Mucosa of descending colon (tissue), 3 donors: ENCODE data around the gene RALA. TPM values are rescaled to one million over a fixed set of nuclear protein-coding genes. Genes with fewer than 3 reads are reported as not detected.

ENCODE experiments used
- ATAC-seq: fragments of 200-7000 bp; cut with Tn5 transposase; one replicate; pipeline ENCODE4 v1.9.1; 2020; ENCODE audit warnings: mild to moderate bottlenecking, moderate library complexity
- DNase-seq, 3 donors: peaks; one replicate each; pipeline ENCODE4 v3.0.0-alpha.2; 2020
- H3K36me3 ChIP-seq: fragments of 200-600 bp; one replicate; pipeline ENCODE4 v1.8.0; 2021; ENCODE audit warnings: low read depth, mild to moderate bottlenecking
- H3K4me1 ChIP-seq: fragments of 200-600 bp; one replicate; pipeline ENCODE4 v1.8.0; 2021; ENCODE audit warnings: low read depth, mild to moderate bottlenecking
- H3K4me3 ChIP-seq: fragments of 200-600 bp; one replicate; pipeline ENCODE4 v1.8.0; 2021; ENCODE audit warnings: mild to moderate bottlenecking
- H3K9me3 ChIP-seq: fragments of 200-600 bp; one replicate; pipeline ENCODE4 v1.8.0; 2021; ENCODE audit warnings: mild to moderate bottlenecking
- CTCF ChIP-seq: fragments of 200-600 bp; IDR thresholded peaks from one replicate; pipeline ENCODE4 v1.8.0; 2022; ENCODE audit warnings: antibody characterized with exemption, mild to moderate bottlenecking
- intact Hi-C, 2 donors: fragments of 100-400 bp; cut with DNase I in 1 of 2; cut with micrococcal nuclease in 1 of 2; formaldehyde crosslinking; loops; one replicate each; pipeline versions ENCODE4 v1.11.0 to v1.11.1; 2022; cut with DNase I, micrococcal nuclease
- total RNA-seq, 3 donors: library from RNA; stranded (reverse); fragmentation: NEBNext Ultra II Directional in 2 of 3; extraction: Animal tissue kit (Norgen Biotek cat#: 25700) in 2 of 3; gene quantifications; one replicate each; pipeline versions ENCODE4 v1.2.1 to v1.2.4, GENCODE V29; 2021 to 2023
- donor health status: DM: no; HTN: no; CAD: no; lungs with moderate emphysema.
- donor health status: DM: no; HTN: no; CAD: no.
- donor health status: DM: no; HTN: yes; CAD: no.

RALA gene
- total RNA-seq, 3 donors from 2014 or later: 35.6 to 52.5 (median 50.3) TPM

GRCh38 chr7:39594988-39595620 is 28.3 kb upstream of the RALA start:
- Histone ChIP-seq H3K4me3 (no peak overlapping the region), H3K9me3 (no peaks in the 10 kb centered on the region), H3K36me3 (no peaks in the 10 kb centered on the region), H3K4me1 (no peaks in the 10 kb centered on the region)
- intact Hi-C loops: no loop called here
- no peak for ATAC-seq
- no peak for TF ChIP-seq CTCF
- no peak for DNase-seq

GRCh38 chr7:39602351-39602750 is 21.0 kb upstream of the RALA start:
- H3K4me3 ChIP-seq: no peak overlapping the region
- H3K4me1 ChIP-seq: no peaks in the 10 kb centered on the region
- no peak for ATAC-seq

DNA sequence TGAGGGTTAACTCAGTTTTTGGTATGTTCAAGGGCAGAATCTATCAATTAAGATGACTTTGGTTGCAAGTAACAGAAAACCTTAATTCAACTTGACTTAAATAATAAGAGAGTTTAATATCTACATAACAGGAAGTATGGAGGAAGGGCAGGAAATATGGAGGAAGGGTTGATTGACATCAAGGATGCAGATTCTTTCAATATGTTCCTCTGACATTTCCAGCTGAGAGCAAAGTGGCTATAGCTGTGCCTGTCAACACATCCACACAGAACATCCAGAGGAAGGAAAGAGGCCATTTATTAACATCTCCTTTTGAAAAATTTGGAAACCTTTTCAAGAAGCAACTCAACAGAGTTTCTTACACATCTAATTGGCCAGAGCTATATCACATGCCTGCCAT is 19.4 kb upstream of the RALA start:
- ATAC-seq: no peak
- Histone ChIP-seq H3K9me3 (no peaks in the 10 kb centered on the region), H3K4me1 (no peaks in the 10 kb centered on the region), H3K36me3 (no peaks in the 10 kb centered on the region), H3K4me3 (no peak overlapping the region)
- DNase-seq: no peak
- intact Hi-C loops: no loop called here
- no peak for TF ChIP-seq CTCF

More at GRCh38 chr7:39602351-39602750, 21.0 kb upstream of the RALA start:
- TF ChIP-seq CTCF: no peak
- DNase-seq: no peak
- intact Hi-C loops: no loop called here
- H3K36me3 ChIP-seq: no peaks in the 10 kb centered on the region
- H3K9me3 ChIP-seq: no peaks in the 10 kb centered on the region

- intact Hi-C loops: no loop called here
These were observed 18.3 kb upstream of the RALA start for GRCh38 chr7:39605087-39605486.

GRCh38 chr7:39606352-39606751 is 17.0 kb upstream of the RALA start:
- ATAC-seq: peak; percentile 64

More at GRCh38 chr7:39605087-39605486, 18.3 kb upstream of the RALA start:
- Histone ChIP-seq H3K9me3 (no peaks in the 10 kb centered on the region), H3K4me3 (no peak overlapping the region), H3K36me3 (no peaks in the 10 kb centered on the region), H3K4me1 (no peaks in the 10 kb centered on the region)
- ATAC-seq: peak; percentile 63
- no peak for TF ChIP-seq CTCF
- no peak for DNase-seq

More at GRCh38 chr7:39606352-39606751, 17.0 kb upstream of the RALA start:
- Histone ChIP-seq H3K4me3 (no peak overlapping the region), H3K9me3 (no peaks in the 10 kb centered on the region), H3K36me3 (no peaks in the 10 kb centered on the region), H3K4me1 (no peaks in the 10 kb centered on the region)
- no peak for DNase-seq
- no peak for TF ChIP-seq CTCF
- intact Hi-C loops: no loop called here
